NCI-H82 treated with DMSO at 0.1 percent for 48 hours (cell line): ENCODE measurements around the gene LAIR2.
"Not testable (repeated sequence)": the region's sequence is repeated elsewhere in the genome, so short reads cannot be mapped to it uniquely, and the experiment has no call there.

ENCODE experiments used
- DNase-seq: peaks from one replicate; lab custom pipeline; 2025; ENCODE audit not compliant: unreplicated experiment; lab: John Stamatoyannopoulos, UW

Gene LAIR2

DNA sequence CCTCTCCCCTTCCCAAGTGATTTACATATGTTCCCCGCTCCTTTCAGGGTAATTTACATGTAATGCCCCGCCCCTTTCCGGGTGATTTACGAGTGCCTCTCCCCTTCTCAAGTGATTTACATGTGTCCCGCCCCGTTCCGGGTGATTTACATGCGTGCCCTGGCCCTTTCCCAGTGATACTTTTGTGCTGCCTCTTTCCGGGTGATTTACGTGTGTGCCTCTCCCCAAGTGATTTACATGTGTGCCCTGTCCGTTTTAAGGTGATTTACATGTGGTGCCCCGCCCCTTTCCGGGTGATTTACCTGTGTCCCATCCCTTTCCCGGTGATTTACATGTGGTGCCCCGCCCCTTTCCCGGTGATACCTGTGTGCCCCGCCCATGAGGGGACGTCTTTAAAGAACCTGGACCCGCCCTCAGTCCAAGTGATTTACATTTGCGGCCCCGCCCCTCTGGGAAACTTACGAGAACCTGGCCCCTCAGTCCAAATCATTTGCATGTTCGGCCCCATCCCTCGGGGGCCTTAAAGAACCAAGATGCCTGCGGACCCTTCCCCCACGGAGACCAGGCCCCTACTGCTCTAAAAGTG, 38.5 kb upstream of the LAIR2 start:
- DNase-seq = peak; percentile 77

DNA sequence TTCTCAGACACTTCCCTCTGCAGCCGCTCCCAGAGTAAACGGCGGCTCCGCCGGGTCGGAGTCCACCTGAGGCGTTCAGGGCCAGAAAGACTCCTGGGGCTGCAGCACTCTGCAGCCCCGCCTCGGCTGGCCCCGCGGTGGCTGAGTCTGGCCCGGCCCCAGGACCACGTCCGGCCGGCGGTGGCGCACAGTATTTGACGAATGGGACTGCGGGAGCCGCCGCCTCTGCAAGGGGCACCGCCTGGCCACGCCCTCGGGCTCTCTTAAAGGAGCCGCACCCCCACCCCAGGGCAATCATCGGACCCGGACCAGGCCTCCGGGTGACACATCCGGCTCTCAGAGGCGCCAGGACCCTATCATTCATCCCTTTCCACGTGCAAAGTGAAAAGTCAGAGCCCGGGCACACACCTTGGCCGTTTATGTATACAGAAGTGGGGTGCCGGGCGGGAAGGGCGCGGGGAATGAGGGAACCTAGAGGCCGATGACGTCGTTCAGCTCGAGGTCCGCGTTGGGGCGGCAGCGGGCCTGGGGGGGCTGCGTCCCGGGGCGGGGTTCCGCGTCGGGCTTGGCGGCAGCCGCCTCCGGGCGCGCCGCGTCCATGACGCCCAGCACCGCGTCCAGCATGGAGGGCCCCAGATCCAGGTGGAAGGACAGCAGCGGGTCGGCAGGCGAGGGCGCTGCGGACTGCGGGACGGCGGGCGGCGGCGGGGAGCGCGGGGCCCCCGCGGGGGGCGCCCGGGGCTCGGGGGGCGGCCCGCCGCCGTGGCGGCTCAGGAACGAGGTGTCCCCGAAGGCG, 37.8 kb upstream of the LAIR2 start:
- DNase-seq = peak; percentile 67

DNA sequence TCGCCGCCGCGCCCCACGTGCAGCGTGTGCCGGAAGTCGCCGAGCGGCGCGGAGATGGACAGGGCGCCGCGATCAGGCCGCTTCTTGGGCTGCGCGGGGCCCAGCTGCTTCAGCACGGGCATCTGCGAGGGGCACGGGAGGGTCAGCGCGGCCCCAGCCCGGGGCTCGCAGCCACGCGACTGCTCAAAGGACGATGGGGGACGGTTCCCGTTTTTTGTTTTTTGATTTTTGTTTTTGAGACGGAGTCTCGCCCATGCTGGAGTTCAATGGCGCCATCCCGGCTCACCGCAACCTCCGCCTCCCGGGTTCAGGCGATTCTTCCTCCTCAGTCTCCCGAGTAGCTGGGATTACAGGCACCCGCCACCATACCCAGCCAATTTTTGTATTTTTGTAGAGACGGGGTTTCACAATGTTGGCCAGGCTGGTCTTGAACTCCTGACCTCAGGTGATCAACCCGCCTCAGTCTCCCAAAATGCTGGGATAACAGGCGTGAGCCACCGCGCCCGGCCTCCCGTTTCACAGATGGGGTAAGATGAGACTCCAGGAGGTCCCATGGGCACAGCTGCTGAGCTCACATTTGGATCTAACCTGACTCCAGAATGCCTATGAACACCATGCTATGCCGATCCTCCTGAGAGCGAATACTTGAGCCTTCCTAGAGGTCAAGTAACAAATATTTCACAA, 37.1 kb upstream of the LAIR2 start:
- no peak for DNase-seq

DNA sequence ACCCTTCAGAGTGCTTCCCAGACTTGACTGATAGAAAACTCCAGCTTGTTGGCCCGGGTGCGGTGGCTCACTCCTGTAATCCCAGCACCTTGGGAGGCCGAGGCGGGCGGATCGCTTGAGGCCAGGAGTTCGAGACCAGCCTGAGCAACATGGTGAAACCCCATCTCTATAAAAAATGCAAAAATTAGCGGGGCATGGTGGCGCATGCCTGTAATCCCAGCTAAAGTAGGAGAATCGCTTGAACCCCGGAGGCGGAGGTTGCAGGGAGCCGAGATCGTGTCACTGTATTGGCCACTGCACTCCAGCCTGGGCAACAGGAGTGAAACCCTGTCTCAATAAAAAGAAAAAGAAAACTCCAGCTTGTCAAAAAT, 36.5 kb upstream of the LAIR2 start:
- not testable (repeated sequence) for DNase-seq

DNA sequence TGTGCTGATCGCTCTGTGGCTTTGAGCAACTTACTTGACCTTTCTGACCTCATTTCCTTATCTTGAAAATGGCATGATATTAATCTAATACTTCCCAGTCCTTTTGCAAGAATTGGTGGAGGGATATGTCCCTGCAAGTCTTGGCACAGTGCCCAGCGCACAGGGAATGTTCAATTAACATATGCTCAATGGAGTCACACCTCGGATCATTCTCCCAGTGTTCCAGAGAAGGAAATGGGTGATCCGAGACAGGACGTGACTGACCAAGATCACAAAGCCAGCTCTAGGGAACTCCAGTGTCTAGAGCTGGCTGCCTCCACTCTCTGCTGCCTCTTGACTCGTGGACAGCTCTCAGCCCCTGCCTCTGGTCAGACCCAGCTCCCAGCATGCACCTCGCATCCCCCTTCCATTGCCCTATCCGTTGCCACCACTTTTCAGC, 33.1 kb upstream of the LAIR2 start:
- DNase-seq = no peak

DNA sequence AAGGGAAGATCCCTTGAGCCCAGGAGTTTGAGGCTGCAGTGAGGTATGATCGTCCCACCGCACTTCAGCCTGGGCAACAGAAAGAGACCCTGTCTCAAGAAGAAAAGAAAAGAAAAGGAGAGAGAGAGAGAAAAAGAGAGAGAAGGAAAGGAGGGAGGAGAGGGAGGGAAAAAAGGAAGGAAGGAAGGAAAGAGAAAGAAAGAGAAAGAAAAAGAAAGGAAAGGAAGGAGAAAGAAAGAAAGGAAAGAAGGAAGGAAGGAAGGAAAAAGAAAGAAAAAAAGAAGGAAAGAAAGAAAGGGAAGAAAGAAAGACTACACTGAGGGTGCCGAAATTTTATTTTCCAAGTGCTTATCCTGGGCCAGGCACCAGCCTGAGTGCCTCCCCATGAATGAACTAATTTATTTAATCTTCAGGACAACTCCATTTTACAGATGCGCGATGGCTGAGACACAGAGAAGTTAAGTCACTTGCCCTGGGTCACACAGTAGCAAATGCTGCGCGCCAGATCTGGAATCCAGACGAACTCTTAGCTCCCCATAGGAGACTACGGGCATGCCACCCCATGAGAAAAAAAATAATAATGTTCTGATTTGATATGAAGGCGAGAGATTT, 32.2 kb upstream of the LAIR2 start:
- no peak for DNase-seq

DNA sequence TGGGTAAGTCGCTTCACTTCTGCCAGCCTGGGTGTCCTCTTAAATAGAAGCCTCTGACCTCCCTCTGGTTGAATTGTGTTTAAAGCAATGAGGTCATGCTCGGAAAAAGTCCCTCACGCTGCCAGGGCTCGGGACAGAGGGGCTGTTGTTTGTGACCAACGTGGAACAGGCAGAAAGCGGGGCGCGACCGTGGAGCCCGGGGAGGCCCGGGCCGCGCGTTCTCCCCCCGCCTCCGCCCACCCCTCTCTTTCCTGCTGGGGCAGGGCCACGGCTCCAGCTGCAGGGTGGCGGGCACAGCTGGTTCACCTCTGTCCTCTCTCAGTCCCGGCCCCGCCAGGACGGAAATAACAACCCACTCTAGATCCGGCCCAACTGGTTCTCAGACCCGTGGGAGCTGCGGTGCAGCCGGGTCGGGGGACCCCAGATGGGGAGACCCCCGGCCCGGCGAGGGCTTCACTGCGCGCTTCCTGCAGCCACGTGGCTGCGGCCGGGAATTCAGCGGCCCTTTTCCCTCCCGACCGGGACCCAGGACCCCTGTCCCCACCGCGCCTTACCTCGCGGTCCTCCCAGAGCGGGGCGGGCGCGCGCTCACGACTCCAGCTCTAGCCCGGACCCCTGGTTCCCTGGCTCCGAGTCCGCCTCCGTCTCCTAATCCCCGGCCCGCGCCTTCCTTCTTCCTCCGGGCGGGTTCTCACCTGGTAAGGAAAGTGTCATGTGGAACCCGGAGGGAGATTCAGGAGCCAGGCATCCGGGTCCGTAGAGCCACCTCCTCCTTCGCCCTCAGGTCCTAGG, 31.4 kb upstream of the LAIR2 start:
- DNase-seq = no peak

DNA sequence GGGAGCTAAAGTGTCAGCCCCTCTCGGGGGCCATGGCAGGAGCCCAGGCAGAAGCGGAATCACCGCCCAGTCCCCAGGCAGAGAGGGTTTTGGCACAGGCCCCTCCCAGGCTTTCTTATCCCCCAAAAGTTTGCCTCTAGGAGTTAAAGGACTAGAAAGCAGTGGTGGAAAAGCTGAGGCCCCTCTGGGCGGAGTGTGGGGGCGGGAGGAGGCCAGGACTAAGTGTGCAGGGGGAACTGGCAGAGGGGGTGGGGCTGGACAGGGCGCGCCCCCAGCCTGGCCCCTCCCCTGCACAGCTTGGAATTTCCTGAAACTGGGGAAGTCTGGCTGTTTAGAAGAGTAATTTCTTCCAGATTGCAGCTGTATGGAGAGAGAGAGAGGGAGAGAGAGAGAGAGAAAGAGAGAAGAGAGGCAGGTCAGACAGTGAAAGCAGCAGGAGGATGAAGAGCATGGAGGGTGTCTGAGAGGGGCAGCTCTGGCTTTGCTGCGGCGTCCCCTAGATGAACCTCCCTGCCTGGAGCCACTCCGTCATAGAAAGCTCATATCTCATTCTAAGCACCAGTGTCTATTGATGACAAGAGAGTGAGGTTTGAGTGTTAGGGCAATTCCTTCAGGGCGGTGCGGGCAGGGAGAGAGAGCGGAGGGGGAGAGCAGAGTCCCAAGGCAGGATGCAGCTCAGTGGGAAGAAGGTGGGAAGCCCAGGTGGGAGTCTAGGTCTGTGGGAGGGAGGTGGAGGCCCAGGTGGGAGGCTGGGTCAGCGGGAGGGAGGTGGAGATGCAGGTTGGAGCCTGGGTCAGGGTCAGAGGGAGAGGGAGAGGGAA, 29.4 kb upstream of the LAIR2 start, which contains the start of gene CDC42EP5:
TSS of gene CDC42EP5 (minus strand) at position 226 of the 821 bp plus-strand sequence. CDS start 7,749 bp downstream, outside the sequence.
- DNase-seq = no peak

DNA sequence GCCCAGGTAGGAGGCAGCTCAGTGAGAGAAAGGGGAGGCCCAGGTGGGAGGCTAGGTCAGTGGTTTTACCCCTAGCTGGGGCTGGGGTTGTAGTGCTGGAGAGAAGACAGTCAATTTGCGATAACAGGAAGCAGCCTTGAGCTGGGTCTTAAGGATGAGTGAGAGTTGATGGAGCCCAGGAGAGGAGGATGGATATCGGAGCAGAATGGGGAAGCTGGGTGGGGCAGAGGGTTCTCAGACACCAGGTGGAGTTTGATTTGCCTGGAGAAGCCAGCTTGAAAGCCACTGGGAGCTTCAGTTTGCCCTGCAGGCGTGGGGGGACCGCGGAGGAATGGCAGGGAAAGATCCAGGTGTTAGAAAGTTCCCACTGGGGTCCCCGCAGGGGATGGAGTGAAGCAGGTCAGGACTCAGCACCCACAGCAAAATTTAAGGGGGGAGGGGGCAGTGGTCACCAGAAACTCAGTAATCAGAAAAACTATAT, 28.7 kb upstream of the LAIR2 start:
- no peak for DNase-seq

DNA sequence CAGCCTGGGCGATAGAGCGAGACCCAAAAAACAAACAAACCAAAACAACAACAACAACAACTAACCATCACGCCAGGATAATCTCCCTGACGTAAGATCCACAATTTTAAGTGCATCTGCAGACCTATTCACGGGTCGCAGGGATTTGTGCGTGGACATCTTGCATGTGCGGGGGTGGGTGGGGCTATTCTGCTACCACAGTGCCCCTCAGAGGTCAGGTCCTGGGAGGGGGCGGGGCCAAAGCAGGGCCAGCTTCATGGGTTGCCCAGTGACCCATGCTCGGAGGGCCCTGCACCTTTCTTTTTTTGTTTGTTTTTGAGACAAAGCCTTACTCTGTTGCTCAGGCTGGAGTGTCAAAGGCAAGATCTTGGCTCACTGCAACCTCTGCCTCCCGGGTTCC, 26.9 kb upstream of the LAIR2 start:
- DNase-seq = no peak

DNA sequence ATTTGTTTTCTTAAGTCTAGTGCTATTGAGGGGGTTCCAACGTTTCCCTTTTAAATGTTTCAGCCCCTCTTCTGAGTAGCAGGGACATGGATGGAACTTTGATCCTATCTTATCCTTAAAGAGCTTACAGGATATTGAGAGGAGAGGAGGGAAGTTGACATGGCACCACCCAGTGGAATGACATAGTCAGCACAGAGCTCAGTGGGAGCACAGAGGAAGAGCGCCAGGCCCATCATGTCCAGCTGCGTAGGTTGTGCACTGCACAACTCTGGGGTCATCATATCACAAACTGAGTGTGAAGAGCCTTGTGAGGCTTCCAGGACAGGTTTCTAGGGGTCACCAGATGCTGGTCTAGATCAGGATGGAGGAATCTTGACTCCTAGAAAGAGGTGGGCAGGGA, 25.0 kb upstream of the LAIR2 start:
- peak; percentile 1 for DNase-seq

DNA sequence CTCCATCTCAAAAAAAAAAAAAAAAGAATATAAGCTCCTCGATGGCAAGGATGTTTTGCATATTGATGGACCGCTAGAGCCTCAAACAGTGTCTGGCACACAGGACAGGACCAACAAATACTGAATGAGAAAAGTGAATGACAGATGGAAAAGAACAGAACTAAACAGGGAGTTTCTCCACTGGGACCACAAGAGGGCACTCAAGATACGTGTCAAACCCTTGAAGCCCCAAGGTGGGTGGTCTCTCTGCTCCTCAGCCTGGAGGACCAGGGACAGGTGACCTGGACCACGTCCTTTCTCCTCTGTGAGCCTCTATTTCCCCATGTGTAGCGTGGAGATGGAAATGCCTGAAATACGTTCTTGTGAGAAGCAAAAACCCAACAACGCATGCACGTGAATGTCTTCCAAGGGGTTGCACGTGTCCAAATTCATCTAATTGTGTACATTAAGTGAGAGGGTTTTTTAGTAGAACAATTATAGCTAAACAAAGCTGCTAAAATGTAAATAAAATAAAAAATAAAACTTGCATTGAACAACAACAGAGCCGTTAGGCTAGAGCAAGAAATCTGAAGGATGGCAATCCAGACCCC, 23.9 kb upstream of the LAIR2 start:
- DNase-seq = peak; percentile 34

DNA sequence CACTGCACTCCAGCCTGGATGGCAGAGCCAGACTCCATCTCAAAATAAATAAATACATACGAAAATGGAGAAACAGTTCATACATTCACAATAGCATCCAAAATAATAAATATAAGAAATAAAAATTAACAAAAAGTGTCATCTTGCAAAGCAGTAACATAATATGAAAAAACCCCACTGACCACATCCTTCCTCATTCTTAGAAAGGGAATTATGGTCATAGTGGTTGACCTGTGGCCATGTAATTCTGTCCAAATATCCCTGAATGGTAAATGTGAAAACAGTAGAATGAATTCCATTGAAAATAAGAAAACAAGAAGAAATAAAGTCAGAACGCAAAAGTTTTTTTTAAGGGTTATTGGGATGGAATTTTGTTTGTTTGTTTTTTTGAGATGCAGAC, 22.6 kb upstream of the LAIR2 start:
- DNase-seq = no peak

DNA sequence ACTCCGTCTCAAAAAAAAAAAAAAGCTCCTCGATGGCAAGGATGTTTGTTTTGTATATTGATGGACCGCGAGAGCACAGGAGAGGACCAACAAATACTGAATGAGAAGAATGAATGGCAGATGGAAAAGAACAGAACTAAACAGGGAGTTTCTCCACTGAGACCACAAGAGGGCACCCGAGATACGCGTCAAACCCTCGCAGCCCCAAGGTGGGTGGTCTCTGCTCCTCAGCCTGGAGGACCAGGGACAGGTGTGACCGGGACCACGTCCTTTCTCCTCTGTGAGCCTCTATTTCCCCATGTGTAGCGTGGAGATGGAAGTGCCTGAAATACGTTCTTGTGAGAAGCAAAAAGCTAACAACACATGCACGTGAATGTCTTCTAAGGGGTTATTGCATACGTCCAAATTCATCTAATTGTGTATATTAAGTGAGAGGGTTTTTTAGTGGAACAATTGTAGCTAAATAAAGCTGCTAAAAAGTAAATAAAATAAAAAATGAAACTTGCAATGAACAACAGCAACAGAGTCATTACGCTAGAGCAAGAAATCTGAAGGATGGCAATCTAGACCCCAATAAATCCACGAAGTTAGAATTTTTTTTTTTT, 21.2 kb upstream of the LAIR2 start:
- peak; percentile 27 for DNase-seq

DNA sequence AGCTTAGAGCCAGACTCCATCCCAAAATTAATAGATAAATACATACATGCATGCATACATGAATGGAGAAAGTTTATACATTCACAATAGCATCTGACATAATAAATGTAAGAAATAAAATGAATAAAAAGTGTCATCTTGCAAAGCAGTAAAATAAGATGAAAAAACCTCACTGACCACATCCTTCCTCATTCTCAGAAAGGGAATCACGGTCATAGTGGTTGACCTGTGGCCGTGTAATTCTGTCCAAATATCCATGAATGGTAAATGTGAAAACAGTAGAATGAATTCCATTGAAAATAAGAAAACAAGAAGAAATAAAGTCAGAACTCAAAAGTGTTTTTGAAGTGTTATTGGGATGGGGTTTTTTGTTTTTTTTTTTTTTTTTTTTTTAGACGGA, 19.7 kb upstream of the LAIR2 start:
- DNase-seq = no peak

DNA sequence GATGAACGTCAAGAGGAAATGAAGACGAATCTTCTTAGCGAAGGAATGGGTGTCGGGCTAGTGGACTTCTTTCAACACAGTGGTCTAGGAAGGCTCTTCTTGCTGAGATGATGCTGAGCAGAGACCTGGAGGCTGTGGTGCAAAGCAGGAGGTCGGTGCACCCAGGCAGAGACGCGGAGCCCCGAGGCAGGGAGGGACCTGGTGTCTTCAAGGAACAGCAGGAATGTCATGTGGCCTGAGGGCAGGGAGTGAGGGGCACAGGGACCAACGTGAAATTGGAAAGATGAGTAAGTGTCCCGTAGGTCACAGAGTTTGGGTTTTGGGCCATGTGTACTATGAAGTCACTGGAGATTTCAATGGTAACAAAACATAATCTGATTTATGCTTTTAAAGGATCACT, 18.2 kb upstream of the LAIR2 start:
- DNase-seq = no peak

DNA sequence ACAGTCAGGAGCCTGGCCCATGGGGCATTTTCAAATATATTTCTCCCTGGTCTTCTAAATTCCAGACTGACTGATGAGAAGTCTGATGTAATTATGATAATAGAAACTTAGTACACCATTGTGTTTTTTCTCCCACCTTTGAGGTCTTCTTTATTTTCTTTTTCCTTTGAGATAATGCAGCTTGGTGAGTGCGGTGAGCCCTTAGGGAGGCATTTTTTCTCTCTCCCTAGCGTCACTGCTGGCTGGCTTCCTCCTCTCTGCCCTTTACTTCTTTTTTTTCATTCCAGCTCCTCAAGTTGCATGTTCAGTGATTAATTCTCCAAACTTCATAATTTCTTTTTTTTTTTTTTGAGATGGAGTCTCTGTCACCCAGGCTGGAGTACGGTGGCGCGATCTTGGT, 16.8 kb upstream of the LAIR2 start:
- DNase-seq = no peak

DNA sequence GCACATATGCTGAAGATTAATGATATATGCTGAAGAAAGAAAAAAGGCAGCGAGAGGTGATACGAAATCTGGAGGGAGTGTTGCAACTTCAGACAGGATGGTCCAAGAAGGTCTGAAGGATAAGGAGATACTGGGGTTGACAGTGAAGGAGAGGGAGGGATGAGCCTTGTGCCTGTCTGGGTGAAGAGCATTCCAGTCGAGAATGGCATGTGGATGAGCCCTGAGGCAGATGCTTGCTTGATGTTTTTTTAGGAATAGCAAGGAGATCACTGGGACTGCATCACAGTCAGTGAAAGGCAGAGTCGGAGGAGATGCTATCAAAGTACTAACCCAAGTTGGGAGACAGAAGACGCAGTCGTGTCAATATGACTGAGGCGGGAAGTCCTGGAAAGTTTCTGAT, 13.3 kb upstream of the LAIR2 start:
- DNase-seq = no peak

DNA sequence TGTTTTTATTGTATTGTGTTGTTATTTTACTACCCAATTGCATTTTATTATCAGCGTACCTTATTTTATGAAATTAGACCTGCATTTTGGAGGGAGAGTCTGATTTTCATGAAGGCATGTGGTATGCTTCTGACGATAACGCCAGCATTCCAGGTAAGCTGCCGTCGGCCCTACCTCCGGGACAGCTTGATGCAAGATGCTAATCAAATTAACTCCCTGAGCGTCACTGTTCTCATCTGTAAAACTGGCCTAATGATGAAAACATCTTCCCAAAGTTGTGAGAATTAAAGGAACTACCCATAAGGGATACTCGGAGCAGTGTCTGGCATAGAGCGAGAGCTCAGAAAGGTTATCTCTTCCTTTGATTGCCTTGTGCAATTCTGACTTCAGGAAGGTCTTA, 12.9 kb upstream of the LAIR2 start:
- no peak for DNase-seq
